Lower leg skin (tissue), 4 donors: ENCODE data around the gene SVEP1. TPM values are rescaled to one million over a fixed set of nuclear protein-coding genes. Genes with fewer than 3 reads are reported as not detected.

Experiments
- DNase-seq, 2 donors: peaks; one replicate each; pipeline ENCODE4 v3.0.0-alpha.2; 2019; ENCODE audit warnings: low spot score in 2 of 2
- H3K4me3 ChIP-seq: fragments of 200-600 bp; sonication (generic); 2 replicates; pipeline ENCODE4 v1.5.1; 2017; ENCODE audit warnings: mild to moderate bottlenecking, low read depth; ENCODE audit not compliant: poor library complexity, severe bottlenecking
- CTCF ChIP-seq, 3 donors: fragments of 450-650 bp; IDR thresholded peaks; one replicate each; pipeline ENCODE4 v1.5.1; 2016; ENCODE audit warnings: antibody characterized with exemption in 3 of 3, mild to moderate bottlenecking in 3 of 3, moderate library complexity in 2 of 3
- POLR2A ChIP-seq, 2 donors: fragments of 450-650 bp; IDR thresholded peaks; one replicate each; pipeline ENCODE4 v1.6.1; 2016 to 2017; ENCODE audit warnings: antibody characterized with exemption in 2 of 2, mild to moderate bottlenecking in 1 of 2, moderate library complexity in 1 of 2
- WGBS, 2 donors: methylation state at CpG; one replicate each; pipeline ENCODE4 v1.1.5; 2018; 5-methylcytosine and 5-hydroxymethylcytosine counted together
- intact Hi-C: fragments of 100-400 bp; cut with DNase I; formaldehyde crosslinking; loops from one replicate; pipeline ENCODE4 v1.15.0; 2023; ENCODE audit warnings: low total_unique reads
- total RNA-seq, 4 donors: library from RNA; depleted of rRNA; stranded (reverse); fragments of >200 nt; gene quantifications; one replicate each; pipeline ENCODE4 v1.1.0, GENCODE V29; 2016

SVEP1 gene
- total RNA-seq, 4 donors from 2014 or later, result 11.1 to 39.0 (median 14.7) TPM

- H3K4me3 ChIP-seq, result no peak overlapping the region
- no peak for DNase-seq
- no peak for TF ChIP-seq CTCF (IDR thresholded peaks at IDR 0.05)
- no peak for TF ChIP-seq POLR2A (IDR thresholded peaks at IDR 0.05)
- 27 to 38% methylated on average over 4 of the region's 4 CpGs for WGBS, 2 donors
- intact Hi-C loops, result no loop called here
These were observed 139.4 kb downstream of the SVEP1 start for GRCh38 chr9:110440172-110440571.

- TF ChIP-seq CTCF (IDR thresholded peaks at IDR 0.05), result no peak
- TF ChIP-seq POLR2A (IDR thresholded peaks at IDR 0.05), result no peak
- intact Hi-C loops, result no loop called here
- WGBS, 2 donors, result 63 to 70% methylated on average over 3 of the region's 3 CpGs
- DNase-seq, result no peak
- H3K4me3 ChIP-seq, result no peak overlapping the region
These were observed 147.3 kb downstream of the SVEP1 start for GRCh38 chr9:110432253-110432652.

GRCh38 chr9:110429453-110429852, 150.1 kb downstream of the SVEP1 start:
- TF ChIP-seq POLR2A (IDR thresholded peaks at IDR 0.05) (no peak), CTCF (IDR thresholded peaks at IDR 0.05) (no peak)
- intact Hi-C loops, result no loop called here
- 88 to 100% methylated on average over 1 of the region's 1 CpG for WGBS, 2 donors

GRCh38 chr9:110427497-110428104, 151.9 kb downstream of the SVEP1 start:
- intact Hi-C loops, result no loop called here
- no peak for DNase-seq
- WGBS, 2 donors, result 45 to 55% methylated on average over 7 of the region's 7 CpGs
- H3K4me3 ChIP-seq, result no peak overlapping the region
- TF ChIP-seq CTCF (IDR thresholded peaks at IDR 0.05) (no peak), POLR2A (IDR thresholded peaks at IDR 0.05) (no peak)

More at GRCh38 chr9:110429453-110429852, 150.1 kb downstream of the SVEP1 start:
- no peak for DNase-seq
- H3K4me3 ChIP-seq, result no peak overlapping the region

- WGBS, 2 donors, result 66 to 68% methylated on average over 2 of the region's 2 CpGs
- no peak overlapping the region for H3K4me3 ChIP-seq
- DNase-seq, result no peak
- intact Hi-C loops, result no loop called here
- no peak for TF ChIP-seq CTCF (IDR thresholded peaks at IDR 0.05)
These were observed 153.4 kb downstream of the SVEP1 start for GRCh38 chr9:110426052-110426709.
